Measurements from ENCODE around the gene KNDC1.

- no peak for TF ChIP-seq POLR2AphosphoS5 (IDR thresholded peaks at IDR 0.05; ENCODE audit: low read depth, low read length)
- TF ChIP-seq, protein P1, sequence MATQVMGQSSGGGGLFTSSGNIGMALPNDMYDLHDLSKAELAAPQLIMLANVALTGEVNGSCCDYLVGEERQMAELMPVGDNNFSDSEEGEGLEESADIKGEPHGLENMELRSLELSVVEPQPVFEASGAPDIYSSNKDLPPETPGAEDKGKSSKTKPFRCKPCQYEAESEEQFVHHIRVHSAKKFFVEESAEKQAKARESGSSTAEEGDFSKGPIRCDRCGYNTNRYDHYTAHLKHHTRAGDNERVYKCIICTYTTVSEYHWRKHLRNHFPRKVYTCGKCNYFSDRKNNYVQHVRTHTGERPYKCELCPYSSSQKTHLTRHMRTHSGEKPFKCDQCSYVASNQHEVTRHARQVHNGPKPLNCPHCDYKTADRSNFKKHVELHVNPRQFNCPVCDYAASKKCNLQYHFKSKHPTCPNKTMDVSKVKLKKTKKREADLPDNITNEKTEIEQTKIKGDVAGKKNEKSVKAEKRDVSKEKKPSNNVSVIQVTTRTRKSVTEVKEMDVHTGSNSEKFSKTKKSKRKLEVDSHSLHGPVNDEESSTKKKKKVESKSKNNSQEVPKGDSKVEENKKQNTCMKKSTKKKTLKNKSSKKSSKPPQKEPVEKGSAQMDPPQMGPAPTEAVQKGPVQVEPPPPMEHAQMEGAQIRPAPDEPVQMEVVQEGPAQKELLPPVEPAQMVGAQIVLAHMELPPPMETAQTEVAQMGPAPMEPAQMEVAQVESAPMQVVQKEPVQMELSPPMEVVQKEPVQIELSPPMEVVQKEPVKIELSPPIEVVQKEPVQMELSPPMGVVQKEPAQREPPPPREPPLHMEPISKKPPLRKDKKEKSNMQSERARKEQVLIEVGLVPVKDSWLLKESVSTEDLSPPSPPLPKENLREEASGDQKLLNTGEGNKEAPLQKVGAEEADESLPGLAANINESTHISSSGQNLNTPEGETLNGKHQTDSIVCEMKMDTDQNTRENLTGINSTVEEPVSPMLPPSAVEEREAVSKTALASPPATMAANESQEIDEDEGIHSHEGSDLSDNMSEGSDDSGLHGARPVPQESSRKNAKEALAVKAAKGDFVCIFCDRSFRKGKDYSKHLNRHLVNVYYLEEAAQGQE (IDR thresholded peaks at IDR 0.05; ENCODE audit: insufficient read depth in 1 of 2, low read depth in 2 of 2, low read length in 2 of 2), result no peak
These were observed 45.1 kb upstream of the KNDC1 start for GRCh38 chr10:133114726-133115452.
